PFSK-1 (cell line): ENCODE results near the gene SEZ6L.

Experiments used
- FOXP2 ChIP-seq: optimal IDR thresholded peaks from 2 replicates; pipeline ENCODE3; 2011; ENCODE audit warnings: borderline replicate concordance, control low read depth, inconsistent platforms; ENCODE audit not compliant: insufficient read depth; ENCODE audit errors: extremely low read length, extremely low read depth
- POLR2AphosphoS5 ChIP-seq: IDR thresholded peaks from 2 replicates; pipeline ENCODE4 v1.6.1; 2012; ENCODE audit warnings: low read depth, mild to moderate bottlenecking, control low read depth, low read length, moderate library complexity
- SIN3A ChIP-seq: IDR thresholded peaks from 2 replicates; pipeline ENCODE4 v1.6.1; 2012; ENCODE audit warnings: mild to moderate bottlenecking, low read length, moderate library complexity, borderline replicate concordance; ENCODE audit not compliant: insufficient read depth
- TF ChIP-seq, protein P1 (sequence below), 2 experiments: IDR thresholded peaks; 2 replicates each; pipeline versions ENCODE4 v1.6.1 to v1.8.0; 2011 to 2012; ENCODE audit warnings: low read depth in 2 of 2, low read length in 2 of 2, control low read depth in 1 of 2, inconsistent platforms in 1 of 2, mild to moderate bottlenecking in 1 of 2, moderate library complexity in 1 of 2; ENCODE audit not compliant: insufficient read depth in 1 of 2

- TF ChIP-seq SIN3A: no peak
- TF ChIP-seq, protein P1, sequence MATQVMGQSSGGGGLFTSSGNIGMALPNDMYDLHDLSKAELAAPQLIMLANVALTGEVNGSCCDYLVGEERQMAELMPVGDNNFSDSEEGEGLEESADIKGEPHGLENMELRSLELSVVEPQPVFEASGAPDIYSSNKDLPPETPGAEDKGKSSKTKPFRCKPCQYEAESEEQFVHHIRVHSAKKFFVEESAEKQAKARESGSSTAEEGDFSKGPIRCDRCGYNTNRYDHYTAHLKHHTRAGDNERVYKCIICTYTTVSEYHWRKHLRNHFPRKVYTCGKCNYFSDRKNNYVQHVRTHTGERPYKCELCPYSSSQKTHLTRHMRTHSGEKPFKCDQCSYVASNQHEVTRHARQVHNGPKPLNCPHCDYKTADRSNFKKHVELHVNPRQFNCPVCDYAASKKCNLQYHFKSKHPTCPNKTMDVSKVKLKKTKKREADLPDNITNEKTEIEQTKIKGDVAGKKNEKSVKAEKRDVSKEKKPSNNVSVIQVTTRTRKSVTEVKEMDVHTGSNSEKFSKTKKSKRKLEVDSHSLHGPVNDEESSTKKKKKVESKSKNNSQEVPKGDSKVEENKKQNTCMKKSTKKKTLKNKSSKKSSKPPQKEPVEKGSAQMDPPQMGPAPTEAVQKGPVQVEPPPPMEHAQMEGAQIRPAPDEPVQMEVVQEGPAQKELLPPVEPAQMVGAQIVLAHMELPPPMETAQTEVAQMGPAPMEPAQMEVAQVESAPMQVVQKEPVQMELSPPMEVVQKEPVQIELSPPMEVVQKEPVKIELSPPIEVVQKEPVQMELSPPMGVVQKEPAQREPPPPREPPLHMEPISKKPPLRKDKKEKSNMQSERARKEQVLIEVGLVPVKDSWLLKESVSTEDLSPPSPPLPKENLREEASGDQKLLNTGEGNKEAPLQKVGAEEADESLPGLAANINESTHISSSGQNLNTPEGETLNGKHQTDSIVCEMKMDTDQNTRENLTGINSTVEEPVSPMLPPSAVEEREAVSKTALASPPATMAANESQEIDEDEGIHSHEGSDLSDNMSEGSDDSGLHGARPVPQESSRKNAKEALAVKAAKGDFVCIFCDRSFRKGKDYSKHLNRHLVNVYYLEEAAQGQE (IDR thresholded peaks at IDR 0.05; ENCODE audit: insufficient read depth in 1 of 2, low read depth in 2 of 2, low read length in 2 of 2): no peak
- TF ChIP-seq POLR2AphosphoS5: no peak
- TF ChIP-seq FOXP2: no peak
These were observed 154.9 kb downstream of the SEZ6L start for GRCh38 chr22:26324150-26324549.
